Loucy (cell line): ENCODE results near the gene YTHDC2.

Experiments used
- EZH2phosphoT487 ChIP-seq: fragments of 200-600 bp; IDR thresholded peaks from 2 replicates; pipeline ENCODE4 v1.6.1; 2018; ENCODE audit warnings: antibody characterized with exemption, mild to moderate bottlenecking, moderate library complexity, borderline replicate concordance
- TF ChIP-seq, protein P1 (sequence below): fragments of 200-600 bp; sonication (generic); conservative IDR thresholded peaks from 2 replicates; pipeline ENCODE4 v1.5.1; 2014; ENCODE audit warnings: mild to moderate bottlenecking, antibody characterized with exemption, low read length

GRCh38 chr5:113614191-113614590 lies 100.7 kb downstream of the YTHDC2 start:
- TF ChIP-seq, protein P1, sequence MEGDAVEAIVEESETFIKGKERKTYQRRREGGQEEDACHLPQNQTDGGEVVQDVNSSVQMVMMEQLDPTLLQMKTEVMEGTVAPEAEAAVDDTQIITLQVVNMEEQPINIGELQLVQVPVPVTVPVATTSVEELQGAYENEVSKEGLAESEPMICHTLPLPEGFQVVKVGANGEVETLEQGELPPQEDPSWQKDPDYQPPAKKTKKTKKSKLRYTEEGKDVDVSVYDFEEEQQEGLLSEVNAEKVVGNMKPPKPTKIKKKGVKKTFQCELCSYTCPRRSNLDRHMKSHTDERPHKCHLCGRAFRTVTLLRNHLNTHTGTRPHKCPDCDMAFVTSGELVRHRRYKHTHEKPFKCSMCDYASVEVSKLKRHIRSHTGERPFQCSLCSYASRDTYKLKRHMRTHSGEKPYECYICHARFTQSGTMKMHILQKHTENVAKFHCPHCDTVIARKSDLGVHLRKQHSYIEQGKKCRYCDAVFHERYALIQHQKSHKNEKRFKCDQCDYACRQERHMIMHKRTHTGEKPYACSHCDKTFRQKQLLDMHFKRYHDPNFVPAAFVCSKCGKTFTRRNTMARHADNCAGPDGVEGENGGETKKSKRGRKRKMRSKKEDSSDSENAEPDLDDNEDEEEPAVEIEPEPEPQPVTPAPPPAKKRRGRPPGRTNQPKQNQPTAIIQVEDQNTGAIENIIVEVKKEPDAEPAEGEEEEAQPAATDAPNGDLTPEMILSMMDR, result no peak
- TF ChIP-seq EZH2phosphoT487, result no peak
